Measurements from ENCODE around the gene ERAL1. TPM values are rescaled to one million over a fixed set of nuclear protein-coding genes. Genes with fewer than 3 reads are reported as not detected.

Gene ERAL1
- total RNA-seq (22.1 TPM), polyA plus RNA-seq (10 to 100 TPM; 37.7 to 44.9 (median 42.7) TPM)

- Mint-ChIP-seq H3K27ac (peak within 1 kb of the TSS; percentile 90 to 96 (median 91)), H3K4me1 (peaks cover 0 to 21% (median 12%) of the 10 kb centered on the region in 4 donors), H3K9me3 (no peaks in the 10 kb centered on the region), H3K4me3 (peak within 1 kb of the TSS; percentile 91 to 94 (median 92)), H3K36me3 (peaks cover 14% of the 10 kb centered on the region), H3K27me3 (no peaks in the 10 kb centered on the region)
- Histone ChIP-seq H3K27me3 (ENCODE audit: control insufficient read depth, insufficient read depth, low read length) (no peaks in the 10 kb centered on the region), H3K27ac (ENCODE audit: insufficient read depth, low read length, poor library complexity, severe bottlenecking) (peak within 1 kb of the TSS; percentile 69), H3K4me3 (ENCODE audit: low read depth, low read length) (peak within 1 kb of the TSS; percentile 96), H3K9me3 (ENCODE audit: control insufficient read depth in 2 of 2, low read length in 2 of 2) (no peaks in the 10 kb centered on the region), H3K36me3 (ENCODE audit: control insufficient read depth, insufficient read depth, low read length) (peaks cover 17% of the 10 kb centered on the region), H3K4me1 (ENCODE audit: control insufficient read depth, insufficient read depth, low read length, poor library complexity, severe bottlenecking) (peaks cover 17% of the 10 kb centered on the region)
- peak; percentile 78 to 90 (median 84) for DNase-seq
- ATAC-seq (ENCODE audit: low read depth in 2 of 2): peak; percentile 100
These were observed at the start of gene ERAL1 for GRCh38 chr17:28854457-28855335. TSS of gene ERAL1 (plus strand) at chr17:28855016. CDS start at chr17:28855035, 19 bp downstream.

- Mint-ChIP-seq H3K36me3 (peaks cover 8% of the 10 kb centered on the region), H3K9me3 (no peaks in the 10 kb centered on the region), H3K4me1 (peaks cover 7 to 54% (median 35%) of the 10 kb centered on the region in 4 donors), H3K27me3 (no peaks in the 10 kb centered on the region), H3K4me3 (peak overlapping the region in 1 of 4 donors; percentile 41), H3K27ac (peak overlapping the region; percentile 42 to 60 (median 49))
- H3K4me3 ChIP-seq (ENCODE audit: low read depth, low read length): no peak overlapping the region
- no peak for ATAC-seq (ENCODE audit: low read depth in 2 of 2)
- peaks cover 24% of the 10 kb centered on the region for H3K36me3 ChIP-seq (ENCODE audit: control insufficient read depth, insufficient read depth, low read length)
- H3K4me1 ChIP-seq (ENCODE audit: control insufficient read depth, insufficient read depth, low read length, poor library complexity, severe bottlenecking): peaks cover 19% of the 10 kb centered on the region
- no peak overlapping the region for H3K27ac ChIP-seq (ENCODE audit: insufficient read depth, low read length, poor library complexity, severe bottlenecking)
- no peak for DNase-seq
- no peaks in the 10 kb centered on the region for H3K9me3 ChIP-seq (ENCODE audit: control insufficient read depth in 2 of 2, low read length in 2 of 2)
- H3K27me3 ChIP-seq (ENCODE audit: control insufficient read depth, insufficient read depth, low read length): no peaks in the 10 kb centered on the region
These were observed 46.7 kb upstream of the ERAL1 start for GRCh38 chr17:28807925-28808634.

- Mint-ChIP-seq H3K4me3 (peak overlapping the region in 2 of 4 donors; percentile 55 to 95), H3K27ac (peak overlapping the region in 1 of 3 donors; percentile 9), H3K27me3 (no peaks in the 10 kb centered on the region), H3K36me3 (peaks cover 5% of the 10 kb centered on the region), H3K9me3 (no peaks in the 10 kb centered on the region), H3K4me1 (peaks cover 9 to 54% (median 34%) of the 10 kb centered on the region in 4 donors)
- peaks cover 14% of the 10 kb centered on the region for H3K36me3 ChIP-seq (ENCODE audit: control insufficient read depth, insufficient read depth, low read length)
- H3K27ac ChIP-seq (ENCODE audit: insufficient read depth, low read length, poor library complexity, severe bottlenecking): no peak overlapping the region
- peaks cover 19% of the 10 kb centered on the region for H3K4me1 ChIP-seq (ENCODE audit: control insufficient read depth, insufficient read depth, low read length, poor library complexity, severe bottlenecking)
- ATAC-seq (ENCODE audit: low read depth in 2 of 2) (no peak), DNase-seq (peak in 1 of 3 donors; percentile 16)
- peak overlapping the region; percentile 34 for H3K4me3 ChIP-seq (ENCODE audit: low read depth, low read length)
- H3K9me3 ChIP-seq (ENCODE audit: control insufficient read depth in 2 of 2, low read length in 2 of 2): no peaks in the 10 kb centered on the region
- no peaks in the 10 kb centered on the region for H3K27me3 ChIP-seq (ENCODE audit: control insufficient read depth, insufficient read depth, low read length)
These were observed 44.4 kb upstream of the ERAL1 start for GRCh38 chr17:28810437-28810836.

GRCh38 chr17:28811651-28812090 lies 43.1 kb upstream of the ERAL1 start:
- Mint-ChIP-seq H3K4me3 (peak overlapping the region; percentile 88 to 97 (median 92)), H3K27me3 (no peaks in the 10 kb centered on the region), H3K4me1 (peaks cover 13 to 54% (median 34%) of the 10 kb centered on the region in 4 donors), H3K9me3 (no peaks in the 10 kb centered on the region), H3K27ac (peak overlapping the region; percentile 93 to 97 (median 94)), H3K36me3 (no peaks in the 10 kb centered on the region)
- Histone ChIP-seq H3K36me3 (ENCODE audit: control insufficient read depth, insufficient read depth, low read length) (peaks cover 3% of the 10 kb centered on the region), H3K27ac (ENCODE audit: insufficient read depth, low read length, poor library complexity, severe bottlenecking) (peak overlapping the region; percentile 96), H3K9me3 (ENCODE audit: control insufficient read depth in 2 of 2, low read length in 2 of 2) (no peaks in the 10 kb centered on the region), H3K27me3 (ENCODE audit: control insufficient read depth, insufficient read depth, low read length) (no peaks in the 10 kb centered on the region), H3K4me1 (ENCODE audit: control insufficient read depth, insufficient read depth, low read length, poor library complexity, severe bottlenecking) (peaks cover 19% of the 10 kb centered on the region), H3K4me3 (ENCODE audit: low read depth, low read length) (peak overlapping the region; percentile 96)
- DNase-seq: peak in 2 of 3 donors; percentile 28 to 31
- no peak for ATAC-seq (ENCODE audit: low read depth in 2 of 2)

GRCh38 chr17:28812091-28812747 lies 42.6 kb upstream of the ERAL1 start:
- H3K27me3 Mint-ChIP-seq: no peaks in the 10 kb centered on the region
- Histone ChIP-seq H3K4me3 (ENCODE audit: low read depth, low read length) (peak overlapping the region; percentile 96), H3K27ac (ENCODE audit: insufficient read depth, low read length, poor library complexity, severe bottlenecking) (peak overlapping the region; percentile 96), H3K27me3 (ENCODE audit: control insufficient read depth, insufficient read depth, low read length) (no peaks in the 10 kb centered on the region), H3K9me3 (ENCODE audit: control insufficient read depth in 2 of 2, low read length in 2 of 2) (no peaks in the 10 kb centered on the region), H3K36me3 (ENCODE audit: control insufficient read depth, insufficient read depth, low read length) (peaks cover 3% of the 10 kb centered on the region), H3K4me1 (ENCODE audit: control insufficient read depth, insufficient read depth, low read length, poor library complexity, severe bottlenecking) (peaks cover 19% of the 10 kb centered on the region)
- H3K36me3 Mint-ChIP-seq: no peaks in the 10 kb centered on the region
- ATAC-seq (ENCODE audit: low read depth in 2 of 2) (peak; percentile 100), DNase-seq (peak; percentile 95 to 97 (median 96))
- H3K27ac Mint-ChIP-seq: peak overlapping the region; percentile 94 to 97 (median 97)
- peaks cover 15 to 54% (median 34%) of the 10 kb centered on the region in 4 donors for H3K4me1 Mint-ChIP-seq
- peak overlapping the region; percentile 88 to 99 (median 96) for H3K4me3 Mint-ChIP-seq
- no peaks in the 10 kb centered on the region for H3K9me3 Mint-ChIP-seq

- H3K27ac Mint-ChIP-seq: peak overlapping the region; percentile 66 to 97 (median 94)
- no peaks in the 10 kb centered on the region for H3K27me3 Mint-ChIP-seq
- H3K4me3 Mint-ChIP-seq: peak overlapping the region; percentile 88 to 99 (median 96)
- peak; percentile 32 to 35 for ATAC-seq (ENCODE audit: low read depth in 2 of 2)
- Histone ChIP-seq H3K36me3 (ENCODE audit: control insufficient read depth, insufficient read depth, low read length) (peaks cover 3% of the 10 kb centered on the region), H3K27ac (ENCODE audit: insufficient read depth, low read length, poor library complexity, severe bottlenecking) (peak overlapping the region; percentile 96), H3K9me3 (ENCODE audit: control insufficient read depth in 2 of 2, low read length in 2 of 2) (no peaks in the 10 kb centered on the region), H3K4me3 (ENCODE audit: low read depth, low read length) (peak overlapping the region; percentile 77), H3K4me1 (ENCODE audit: control insufficient read depth, insufficient read depth, low read length, poor library complexity, severe bottlenecking) (peaks cover 19% of the 10 kb centered on the region), H3K27me3 (ENCODE audit: control insufficient read depth, insufficient read depth, low read length) (no peaks in the 10 kb centered on the region)
- H3K4me1 Mint-ChIP-seq: peaks cover 15 to 48% (median 32%) of the 10 kb centered on the region in 4 donors
- DNase-seq: no peak
- no peaks in the 10 kb centered on the region for H3K36me3 Mint-ChIP-seq
- H3K9me3 Mint-ChIP-seq: no peaks in the 10 kb centered on the region
These were observed 42.0 kb upstream of the ERAL1 start for GRCh38 chr17:28812748-28813377.

- ATAC-seq (ENCODE audit: low read depth in 2 of 2) (no peak), DNase-seq (no peak)
- peaks cover 17 to 26% (median 22%) of the 10 kb centered on the region in 4 donors for H3K4me1 Mint-ChIP-seq
- no peaks in the 10 kb centered on the region for H3K27me3 Mint-ChIP-seq
- H3K36me3 ChIP-seq (ENCODE audit: control insufficient read depth, insufficient read depth, low read length): no peaks in the 10 kb centered on the region
- H3K27ac ChIP-seq (ENCODE audit: insufficient read depth, low read length, poor library complexity, severe bottlenecking): no peak overlapping the region
- no peaks in the 10 kb centered on the region for H3K9me3 Mint-ChIP-seq
- H3K4me3 Mint-ChIP-seq: peak overlapping the region in 1 of 4 donors; percentile 75
- H3K36me3 Mint-ChIP-seq: no peaks in the 10 kb centered on the region
- peak overlapping the region in 1 of 3 donors; percentile 16 for H3K27ac Mint-ChIP-seq
- H3K9me3 ChIP-seq (ENCODE audit: control insufficient read depth in 2 of 2, low read length in 2 of 2): no peaks in the 10 kb centered on the region
- no peaks in the 10 kb centered on the region for H3K27me3 ChIP-seq (ENCODE audit: control insufficient read depth, insufficient read depth, low read length)
- H3K4me3 ChIP-seq (ENCODE audit: low read depth, low read length): no peak overlapping the region
- H3K4me1 ChIP-seq (ENCODE audit: control insufficient read depth, insufficient read depth, low read length, poor library complexity, severe bottlenecking): peaks cover 5% of the 10 kb centered on the region
These were observed 38.3 kb upstream of the ERAL1 start for GRCh38 chr17:28816540-28816939.
